Measurements from ENCODE around the gene CAPZA1. TPM values are rescaled to one million over a fixed set of nuclear protein-coding genes. Genes with fewer than 3 reads are reported as not detected.
A peak's percentile ranks its signal among the peaks of the same experiment; 100 is the strongest.

The CAPZA1 gene
- total and polyA plus RNA-seq, 2 donors (not counting 1 experiment from before 2014, with no cell fraction given): 201 to 262 TPM

- no peak overlapping the region for H2AFZ ChIP-seq (ENCODE audit: low read length)
- H3K9me3 ChIP-seq (ENCODE audit: control insufficient read depth, insufficient read depth, low read depth, low read length): no peaks in the 10 kb centered on the region
- no peak overlapping the region for H3K27ac ChIP-seq (ENCODE audit: insufficient read depth, low read length)
- no peaks in the 10 kb centered on the region for H4K20me1 ChIP-seq (ENCODE audit: control insufficient read depth, extremely low read depth, insufficient read depth, low read length)
- no peaks in the 10 kb centered on the region for H3K27me3 ChIP-seq (ENCODE audit: control insufficient read depth, insufficient read depth, low read length)
- no peak for TF ChIP-seq CTCF (conservative IDR thresholded peaks at IDR 0.05 in 1 of 2, IDR thresholded peaks at IDR 0.05 in 1 of 2; ENCODE audit: low read depth in 1 of 2, low read length in 2 of 2)
- no peak overlapping the region for H3K4me3 ChIP-seq (replicated peaks in 1 of 4; ENCODE audit: control extremely low read depth in 1 of 4, insufficient read depth in 1 of 4, low read depth in 3 of 4, low read length in 4 of 4)
- no peak overlapping the region for H3K4me2 ChIP-seq (ENCODE audit: extremely low read depth, insufficient read depth, low read length)
- H3K36me3 ChIP-seq (ENCODE audit: control insufficient read depth, insufficient read depth, low read length): peaks cover 39% of the 10 kb centered on the region
- H3K4me1 ChIP-seq (ENCODE audit: control insufficient read depth, extremely low read depth, insufficient read depth, low read length): peaks cover 29% of the 10 kb centered on the region
- H3K9ac ChIP-seq (ENCODE audit: insufficient read depth, low read length): no peak overlapping the region
- peaks cover 14% of the 10 kb centered on the region for H3K79me2 ChIP-seq (ENCODE audit: control insufficient read depth, insufficient read depth, low read length)
- no peak for DNase-seq (ENCODE audit: low read depth in 2 of 2)
Measured at GRCh38 chr1:112698366-112699310, 79.0 kb downstream of the CAPZA1 start.

GRCh38 chr1:112699425-112700144 is 80.0 kb downstream of the CAPZA1 start:
- Histone ChIP-seq H2AFZ (ENCODE audit: low read length) (no peak overlapping the region), H3K27me3 (ENCODE audit: control insufficient read depth, insufficient read depth, low read length) (no peaks in the 10 kb centered on the region), H3K4me2 (ENCODE audit: extremely low read depth, insufficient read depth, low read length) (no peak overlapping the region), H3K36me3 (ENCODE audit: control insufficient read depth, insufficient read depth, low read length) (peaks cover 43% of the 10 kb centered on the region), H3K4me3 (replicated peaks in 1 of 4; ENCODE audit: control extremely low read depth in 1 of 4, insufficient read depth in 1 of 4, low read depth in 3 of 4, low read length in 4 of 4) (no peak overlapping the region), H3K79me2 (ENCODE audit: control insufficient read depth, insufficient read depth, low read length) (peaks cover 23% of the 10 kb centered on the region), H3K27ac (ENCODE audit: insufficient read depth, low read length) (peak overlapping the region; percentile 79), H3K4me1 (ENCODE audit: control insufficient read depth, extremely low read depth, insufficient read depth, low read length) (peaks cover 38% of the 10 kb centered on the region), H3K9ac (ENCODE audit: insufficient read depth, low read length) (no peak overlapping the region), H3K9me3 (ENCODE audit: control insufficient read depth, insufficient read depth, low read depth, low read length) (no peaks in the 10 kb centered on the region), H4K20me1 (ENCODE audit: control insufficient read depth, extremely low read depth, insufficient read depth, low read length) (no peaks in the 10 kb centered on the region)
- no peak for TF ChIP-seq CTCF (conservative IDR thresholded peaks at IDR 0.05 in 1 of 2, IDR thresholded peaks at IDR 0.05 in 1 of 2; ENCODE audit: low read depth in 1 of 2, low read length in 2 of 2)
- no peak for TF ChIP-seq EZH2 (IDR thresholded peaks at IDR 0.05; ENCODE audit: low read length, missing control alignments)
- no peak for DNase-seq (ENCODE audit: low read depth in 2 of 2)
